Measurements from ENCODE around the gene RNF145. TPM values are rescaled to one million over a fixed set of nuclear protein-coding genes. Genes with fewer than 3 reads are reported as not detected.
"Not testable (repeated sequence)": the region's sequence is repeated elsewhere in the genome, so short reads cannot be mapped to it uniquely, and the experiment has no call there.

Gene RNF145
- total RNA-seq, 2 experiments from 2014 or later = 133 to 145 TPM

DNA sequence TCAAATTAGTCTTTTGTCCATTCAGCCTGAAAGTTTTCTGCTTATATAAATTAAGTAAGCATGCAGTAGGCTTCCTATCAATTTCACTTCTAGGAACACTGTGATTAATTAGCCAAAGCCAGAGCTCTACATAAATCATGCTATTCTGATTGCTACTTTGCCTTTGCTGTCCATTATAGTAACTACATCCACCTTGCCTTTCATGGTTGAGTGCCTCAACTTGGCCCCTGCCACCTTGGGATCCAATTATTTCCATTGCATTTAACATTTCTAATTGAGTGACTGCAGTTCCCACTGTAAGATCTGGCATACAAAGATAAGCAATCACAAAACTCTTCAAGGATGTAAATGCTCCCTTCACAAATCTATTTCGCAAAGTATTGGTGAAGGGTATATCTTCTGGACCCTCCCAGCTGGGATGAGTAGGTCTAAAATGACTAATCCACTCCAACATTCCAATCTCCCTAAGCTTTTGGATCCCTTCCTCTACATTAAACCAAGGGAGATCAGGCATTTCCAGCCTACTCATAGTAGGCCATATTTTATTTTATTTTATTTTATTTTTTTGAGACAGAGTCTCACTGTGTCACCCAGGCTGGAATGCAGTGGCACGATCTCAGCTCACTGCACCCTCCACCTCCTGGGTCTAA lies 26.6 kb upstream of the RNF145 start:
- POLR2A ChIA-PET; H3K27me3 Mint-ChIP-seq; DNase-seq; H3K9me3 Mint-ChIP-seq; H3K36me3 Mint-ChIP-seq (ENCODE audit: low read depth); H3K4me1 Mint-ChIP-seq; H3K4me3 Mint-ChIP-seq; H3K27ac Mint-ChIP-seq: not testable (repeated sequence)
- CTCF ChIA-PET = interaction anchor here (0.9 kb wide), 1 partner anchor 26 kb away, joined by 3 read pairs; no protein-coding TSS in a partner anchor

DNA sequence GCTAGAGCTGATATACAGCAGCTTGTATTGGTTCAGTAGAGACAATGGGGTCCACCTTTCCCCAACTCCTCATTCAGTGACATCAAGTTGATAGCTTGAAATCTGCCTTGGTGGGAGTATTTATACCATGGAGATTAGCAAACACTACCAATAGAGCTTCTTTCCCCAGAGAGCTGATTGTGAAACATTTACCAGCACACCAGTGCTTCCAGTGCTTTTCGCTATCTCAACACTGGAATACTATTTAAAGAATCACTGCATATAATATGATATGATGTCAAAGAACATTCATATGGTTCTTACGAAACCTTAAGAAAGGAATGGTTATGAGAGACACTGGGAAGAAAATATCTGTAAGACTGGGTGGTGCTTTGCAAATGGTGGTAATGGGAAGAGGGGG lies 21.8 kb upstream of the RNF145 start:
- no peaks in the 10 kb centered on the region for H3K4me1 Mint-ChIP-seq
- DNase-seq = no peak
- H3K9me3 Mint-ChIP-seq = peaks cover 2% of the 10 kb centered on the region
- H3K36me3 Mint-ChIP-seq (ENCODE audit: low read depth) = no peaks in the 10 kb centered on the region
- H3K27me3 Mint-ChIP-seq = peaks cover 5% of the 10 kb centered on the region
- no peak overlapping the region for H3K27ac Mint-ChIP-seq
- ChIA-PET POLR2A (no interaction called here), CTCF (interaction anchor here (1.2 kb wide), 1 partner anchor 15 kb away, joined by 5 read pairs; no protein-coding TSS in a partner anchor)
- H3K4me3 Mint-ChIP-seq = no peak overlapping the region

DNA sequence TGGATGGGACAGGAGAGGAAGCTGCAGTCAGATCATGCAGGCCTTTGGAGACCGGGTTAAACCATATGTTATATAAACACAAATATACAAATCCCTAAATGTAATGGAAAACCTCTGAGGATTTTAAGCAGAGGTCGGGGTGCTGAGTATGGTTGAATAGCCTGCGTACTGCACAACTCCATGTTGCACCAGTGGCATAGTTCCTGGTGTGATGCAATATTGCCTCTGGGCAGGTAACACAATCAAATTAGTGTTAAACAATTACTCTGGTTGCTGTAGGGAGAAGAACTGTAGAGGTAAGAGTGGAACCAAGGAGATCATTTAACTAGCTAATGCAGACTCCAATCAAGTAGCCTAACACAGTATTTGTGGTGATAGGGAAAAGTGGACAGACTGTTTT lies 21.3 kb upstream of the RNF145 start:
- H3K9me3 Mint-ChIP-seq = peaks cover 2% of the 10 kb centered on the region
- POLR2A ChIA-PET = no interaction called here
- H3K4me1 Mint-ChIP-seq = no peaks in the 10 kb centered on the region
- DNase-seq = no peak
- no peaks in the 10 kb centered on the region for H3K36me3 Mint-ChIP-seq (ENCODE audit: low read depth)
- H3K27me3 Mint-ChIP-seq = peaks cover 5% of the 10 kb centered on the region
- CTCF ChIA-PET = interaction anchor here (0.6 to 1.2 kb wide), 2 partner anchors 15 to 145 kb away, joined by 5 read pairs; no protein-coding TSS in a partner anchor
- no peak overlapping the region for H3K27ac Mint-ChIP-seq
- no peak overlapping the region for H3K4me3 Mint-ChIP-seq

DNA sequence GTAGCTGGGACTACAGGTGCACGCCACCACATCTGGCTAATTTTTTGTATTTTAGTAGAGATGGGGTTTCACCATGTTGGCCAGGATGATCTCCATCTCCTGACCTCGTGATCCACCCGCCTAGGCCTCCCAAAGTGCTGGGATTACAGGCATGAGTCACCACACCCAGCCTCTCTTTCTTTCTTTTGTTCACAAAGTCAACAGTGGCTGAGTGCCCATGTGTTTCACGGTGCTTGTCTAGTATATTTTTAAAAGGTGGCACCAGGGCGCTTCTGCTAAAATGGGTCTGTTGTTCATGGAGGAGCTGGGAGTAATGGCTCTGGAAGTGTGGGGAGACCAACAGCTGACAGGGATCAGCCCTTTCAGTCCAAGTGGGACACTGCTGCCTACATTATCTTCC lies 18.7 kb upstream of the RNF145 start:
- H3K9me3 Mint-ChIP-seq; H3K27ac Mint-ChIP-seq; DNase-seq; CTCF ChIA-PET; H3K4me1 Mint-ChIP-seq; H3K4me3 Mint-ChIP-seq; H3K36me3 Mint-ChIP-seq (ENCODE audit: low read depth); H3K27me3 Mint-ChIP-seq; POLR2A ChIA-PET: not testable (repeated sequence)

DNA sequence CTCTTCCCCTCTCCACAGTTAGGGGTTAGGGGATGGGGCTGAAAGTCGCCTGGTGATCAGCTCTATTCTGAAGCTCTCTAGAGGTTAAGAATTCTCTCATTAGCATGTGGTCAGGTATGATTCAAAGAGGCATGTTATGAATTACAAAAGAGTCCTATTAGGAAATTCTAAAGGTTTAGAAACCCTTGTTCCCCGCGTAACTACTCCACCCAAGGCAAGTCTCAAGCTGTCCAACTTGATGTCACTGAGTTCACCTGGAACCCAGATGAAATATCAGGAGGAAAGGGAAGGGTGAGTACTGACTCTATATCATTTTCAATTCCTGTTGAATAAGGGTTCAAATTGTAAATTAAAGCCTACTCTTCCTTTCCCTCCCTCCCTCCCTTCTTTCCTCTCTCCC lies 18.1 kb upstream of the RNF145 start:
- Mint-ChIP-seq H3K4me3 (no peak overlapping the region), H3K27ac (no peak overlapping the region), H3K36me3 (ENCODE audit: low read depth) (no peaks in the 10 kb centered on the region), H3K4me1 (no peaks in the 10 kb centered on the region), H3K27me3 (peaks cover 5% of the 10 kb centered on the region), H3K9me3 (no peaks in the 10 kb centered on the region)
- POLR2A ChIA-PET = no interaction called here
- CTCF ChIA-PET = no interaction called here
- DNase-seq = no peak

DNA sequence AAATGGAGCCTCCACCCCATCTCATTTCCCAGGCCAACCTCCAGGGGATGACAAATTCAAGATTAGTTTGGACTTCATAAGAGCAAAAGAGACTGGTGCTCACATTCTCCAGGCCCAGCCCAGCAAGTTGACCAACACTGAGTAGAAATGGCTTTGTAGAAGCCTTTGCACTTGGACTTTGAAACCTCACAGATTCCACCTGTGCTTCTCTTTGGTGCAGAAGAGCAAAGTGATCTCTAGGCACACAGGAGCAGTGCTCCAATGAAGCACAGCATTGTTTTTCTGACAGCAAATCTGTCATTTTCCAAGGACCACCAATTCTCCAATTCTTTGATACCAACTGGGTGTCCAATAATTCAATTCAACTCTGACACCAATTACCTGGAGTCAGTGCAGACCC lies 17.1 kb upstream of the RNF145 start:
- H3K27me3 Mint-ChIP-seq = peaks cover 5% of the 10 kb centered on the region
- no peaks in the 10 kb centered on the region for H3K9me3 Mint-ChIP-seq
- CTCF ChIA-PET = no interaction called here
- H3K27ac Mint-ChIP-seq = no peak overlapping the region
- no peak overlapping the region for H3K4me3 Mint-ChIP-seq
- H3K4me1 Mint-ChIP-seq = no peaks in the 10 kb centered on the region
- no peak for DNase-seq
- no peaks in the 10 kb centered on the region for H3K36me3 Mint-ChIP-seq (ENCODE audit: low read depth)
- POLR2A ChIA-PET = no interaction called here

DNA sequence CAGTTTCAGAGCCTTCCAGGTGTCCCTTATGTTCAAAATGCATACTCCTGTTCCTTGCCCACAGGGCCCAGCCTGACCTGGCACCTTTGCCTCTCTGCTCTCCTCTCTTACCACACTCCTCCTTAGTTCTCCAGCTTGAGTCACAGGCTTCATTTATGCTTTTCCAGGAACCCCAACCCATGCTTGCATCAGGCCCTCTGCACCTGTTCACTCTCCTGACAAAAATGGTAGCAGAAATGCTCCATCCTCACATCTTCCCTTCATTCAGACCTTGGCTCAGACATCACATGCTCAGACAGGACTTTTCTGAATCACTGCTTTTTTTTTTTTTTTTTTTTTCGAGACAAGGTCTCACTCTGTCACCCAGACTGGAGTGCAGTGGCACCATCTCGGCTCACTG lies 15.1 kb upstream of the RNF145 start:
- POLR2A ChIA-PET = no interaction called here
- no peak overlapping the region for H3K4me3 Mint-ChIP-seq
- H3K36me3 Mint-ChIP-seq (ENCODE audit: low read depth) = no peaks in the 10 kb centered on the region
- no peaks in the 10 kb centered on the region for H3K4me1 Mint-ChIP-seq
- H3K9me3 Mint-ChIP-seq = no peaks in the 10 kb centered on the region
- no peak for DNase-seq
- H3K27me3 Mint-ChIP-seq = no peaks in the 10 kb centered on the region
- CTCF ChIA-PET = no interaction called here
- no peak overlapping the region for H3K27ac Mint-ChIP-seq

DNA sequence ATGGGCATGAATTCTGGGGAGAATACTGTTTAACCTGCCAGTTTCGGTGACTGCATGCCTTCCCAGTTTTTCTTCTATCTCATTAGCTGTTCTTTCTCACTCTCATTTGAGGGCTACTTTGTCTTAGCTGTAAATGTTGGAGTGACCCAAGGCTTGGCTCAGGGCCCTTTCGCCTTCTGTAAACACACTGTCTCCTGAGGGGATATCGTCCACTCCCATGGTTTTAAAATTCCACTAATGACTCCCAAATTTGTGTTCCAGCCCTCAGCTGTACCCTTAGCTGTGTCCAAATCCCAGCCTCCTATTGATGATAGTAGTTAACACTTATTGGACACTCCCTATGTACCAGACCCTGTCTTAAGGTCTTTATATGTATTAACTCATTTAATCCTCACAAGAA lies 14.1 kb upstream of the RNF145 start:
- H3K27ac Mint-ChIP-seq = no peak overlapping the region
- CTCF ChIA-PET = no interaction called here
- POLR2A ChIA-PET = no interaction called here

DNA sequence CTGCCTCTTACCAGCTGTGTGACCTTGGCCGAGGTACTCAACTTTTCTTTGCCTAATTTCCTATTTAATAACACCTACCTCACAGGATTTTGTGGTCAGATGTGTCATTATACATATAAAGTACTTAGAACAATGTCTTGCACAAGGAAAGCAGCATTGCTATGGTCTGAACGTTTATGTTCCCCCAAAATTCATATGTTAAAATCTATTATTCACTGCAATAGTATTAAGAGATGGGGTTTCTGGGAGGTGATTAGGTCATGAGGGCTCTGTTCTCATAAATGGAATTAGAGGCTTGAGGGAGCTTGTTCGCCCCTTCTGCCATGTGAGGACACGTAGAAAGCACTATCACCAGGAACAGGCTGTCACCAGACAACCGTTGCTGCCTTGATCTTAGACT lies 10.9 kb upstream of the RNF145 start:
- H3K27me3 Mint-ChIP-seq = no peaks in the 10 kb centered on the region
- peaks cover 7% of the 10 kb centered on the region for H3K4me1 Mint-ChIP-seq
- no peaks in the 10 kb centered on the region for H3K36me3 Mint-ChIP-seq (ENCODE audit: low read depth)
- H3K4me3 Mint-ChIP-seq = no peak overlapping the region
- no peak for DNase-seq
- ChIA-PET POLR2A (no interaction called here), CTCF (interaction anchor here (0.6 kb wide), 1 partner anchor 23 kb away, joined by 4 read pairs; no protein-coding TSS in a partner anchor)
- no peak overlapping the region for H3K27ac Mint-ChIP-seq
- no peaks in the 10 kb centered on the region for H3K9me3 Mint-ChIP-seq

More for the DNA sequence above, 14.1 kb upstream of the RNF145 start:
- DNase-seq = no peak
- no peaks in the 10 kb centered on the region for H3K36me3 Mint-ChIP-seq (ENCODE audit: low read depth)
- H3K27me3 Mint-ChIP-seq = no peaks in the 10 kb centered on the region
- no peak overlapping the region for H3K4me3 Mint-ChIP-seq
- no peaks in the 10 kb centered on the region for H3K9me3 Mint-ChIP-seq
- H3K4me1 Mint-ChIP-seq = no peaks in the 10 kb centered on the region

DNA sequence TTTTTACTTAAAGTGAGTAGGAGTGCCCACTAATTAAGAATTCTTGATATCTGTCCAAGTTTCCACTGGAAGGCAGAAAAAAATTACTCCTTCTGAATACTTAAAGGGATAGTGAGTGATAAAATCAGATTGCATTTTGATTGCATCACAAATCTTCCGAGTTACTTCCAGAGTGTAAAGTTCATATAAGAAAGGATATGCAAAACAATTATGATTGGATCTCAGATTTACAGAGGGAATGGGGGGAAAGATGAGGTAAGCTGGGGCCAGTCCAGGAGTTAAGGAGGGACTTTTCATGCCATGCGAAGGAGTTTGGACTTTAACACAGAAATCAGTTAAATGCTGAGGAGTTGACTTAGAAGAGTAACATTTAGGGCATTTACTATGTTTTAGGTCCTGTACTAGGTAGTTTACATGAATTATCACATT lies 9.3 kb upstream of the RNF145 start:
- no peak for DNase-seq
- Mint-ChIP-seq H3K4me1 (peaks cover 7% of the 10 kb centered on the region), H3K27ac (no peak overlapping the region), H3K36me3 (ENCODE audit: low read depth) (no peaks in the 10 kb centered on the region), H3K27me3 (no peaks in the 10 kb centered on the region), H3K9me3 (no peaks in the 10 kb centered on the region), H3K4me3 (no peak overlapping the region)
- POLR2A ChIA-PET = no interaction called here
- CTCF ChIA-PET = no interaction called here

DNA sequence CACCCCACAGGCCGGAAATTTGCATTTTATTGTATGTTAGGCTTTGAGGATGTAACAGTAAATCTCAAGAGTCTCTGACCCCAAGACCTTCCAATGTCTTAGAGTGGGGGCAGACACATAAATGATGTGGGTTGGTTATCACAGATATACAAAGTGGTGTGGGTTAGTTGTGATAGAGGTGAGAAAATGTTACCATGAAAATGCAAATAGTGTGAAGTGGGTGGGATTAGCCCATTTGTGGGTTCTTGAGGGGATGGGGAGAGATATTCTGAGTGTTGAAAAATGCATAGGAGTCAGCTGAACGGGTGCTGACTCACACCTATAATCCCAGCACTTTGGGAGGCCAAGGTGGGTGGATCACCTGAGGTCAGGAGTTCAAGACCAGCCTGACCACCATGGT lies 7.9 kb upstream of the RNF145 start:
- H3K4me1 Mint-ChIP-seq = peaks cover 11% of the 10 kb centered on the region
- H3K36me3 Mint-ChIP-seq (ENCODE audit: low read depth) = no peaks in the 10 kb centered on the region
- H3K27ac Mint-ChIP-seq = no peak overlapping the region
- H3K4me3 Mint-ChIP-seq = no peak overlapping the region
- CTCF ChIA-PET = interaction anchor here (0.7 kb wide), 2 partner anchors 15 to 26 kb away, joined by 3 read pairs; no protein-coding TSS in a partner anchor
- no peaks in the 10 kb centered on the region for H3K27me3 Mint-ChIP-seq
- no peaks in the 10 kb centered on the region for H3K9me3 Mint-ChIP-seq
- no peak for DNase-seq
- POLR2A ChIA-PET = no interaction called here

DNA sequence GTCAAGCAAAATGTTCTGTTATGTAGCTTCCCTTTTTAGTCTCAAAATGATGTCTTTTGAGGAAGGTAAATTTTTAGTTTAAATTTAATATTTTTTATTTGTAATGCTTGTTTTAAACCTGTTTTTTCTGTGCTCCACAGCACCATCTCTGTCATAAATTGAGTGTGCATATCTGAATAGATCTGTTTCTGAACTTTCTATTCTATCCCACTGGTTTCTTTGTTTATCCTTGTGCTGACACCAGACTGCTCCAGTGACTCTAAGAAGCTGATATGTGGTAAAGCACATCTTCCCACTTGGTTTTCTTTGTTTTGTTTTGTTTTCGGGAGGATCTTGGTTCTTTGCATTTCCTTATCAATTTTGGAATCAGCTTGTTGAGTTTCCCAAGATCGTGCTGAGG lies 7.1 kb upstream of the RNF145 start:
- POLR2A ChIA-PET = no interaction called here
- Mint-ChIP-seq H3K4me1 (peaks cover 18% of the 10 kb centered on the region), H3K9me3 (no peaks in the 10 kb centered on the region), H3K27ac (no peak overlapping the region), H3K27me3 (no peaks in the 10 kb centered on the region), H3K36me3 (ENCODE audit: low read depth) (no peaks in the 10 kb centered on the region), H3K4me3 (no peak overlapping the region)
- CTCF ChIA-PET = interaction anchor here (0.7 kb wide), 2 partner anchors 27 to 54 kb away, joined by 3 read pairs; no protein-coding TSS in a partner anchor
- DNase-seq = no peak

DNA sequence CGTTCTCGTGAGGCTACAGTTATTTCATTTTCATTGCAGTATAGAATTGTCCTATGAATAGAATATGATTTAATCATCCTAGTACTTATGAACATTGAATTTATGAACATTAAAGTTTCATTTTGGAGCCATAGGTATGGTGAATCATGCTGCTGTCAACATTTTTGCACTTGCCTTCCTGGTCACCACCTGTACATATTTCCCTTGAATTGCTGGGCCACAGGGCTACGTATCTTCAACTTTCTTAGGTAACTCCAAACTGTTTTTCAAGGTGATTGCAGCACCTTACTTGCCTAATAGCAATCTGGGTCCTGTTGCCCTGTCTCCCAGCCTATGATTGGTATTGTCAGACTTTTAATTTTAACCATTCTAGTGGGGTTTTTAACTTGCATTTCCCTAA lies 6.5 kb upstream of the RNF145 start:
- H3K9me3 Mint-ChIP-seq = no peaks in the 10 kb centered on the region
- no peak for DNase-seq
- H3K27ac Mint-ChIP-seq = no peak overlapping the region
- no peaks in the 10 kb centered on the region for H3K36me3 Mint-ChIP-seq (ENCODE audit: low read depth)
- ChIA-PET CTCF (interaction anchor here (0.7 to 2.3 kb wide), 3 partner anchors 15 to 54 kb away, joined by 3 to 7 read pairs (median 5); no protein-coding TSS in a partner anchor), POLR2A (no interaction called here)
- H3K4me1 Mint-ChIP-seq = peaks cover 21% of the 10 kb centered on the region
- no peak overlapping the region for H3K4me3 Mint-ChIP-seq
- H3K27me3 Mint-ChIP-seq = no peaks in the 10 kb centered on the region

All from activated CD4-positive, alpha-beta T cell treated with anti-CD3 and anti-CD28 coated beads, Interleukin-2, amount 10 ng/mL, durations not matched to agents 7 days and 5 days (primary cell).